Measurements from ENCODE around the gene HTR7. TPM values are rescaled to one million over a fixed set of nuclear protein-coding genes. Genes with fewer than 3 reads are reported as not detected.

The HTR7 gene
- total RNA-seq, 2 donors from 2014 or later = 0.70 to 7.3 TPM

DNA sequence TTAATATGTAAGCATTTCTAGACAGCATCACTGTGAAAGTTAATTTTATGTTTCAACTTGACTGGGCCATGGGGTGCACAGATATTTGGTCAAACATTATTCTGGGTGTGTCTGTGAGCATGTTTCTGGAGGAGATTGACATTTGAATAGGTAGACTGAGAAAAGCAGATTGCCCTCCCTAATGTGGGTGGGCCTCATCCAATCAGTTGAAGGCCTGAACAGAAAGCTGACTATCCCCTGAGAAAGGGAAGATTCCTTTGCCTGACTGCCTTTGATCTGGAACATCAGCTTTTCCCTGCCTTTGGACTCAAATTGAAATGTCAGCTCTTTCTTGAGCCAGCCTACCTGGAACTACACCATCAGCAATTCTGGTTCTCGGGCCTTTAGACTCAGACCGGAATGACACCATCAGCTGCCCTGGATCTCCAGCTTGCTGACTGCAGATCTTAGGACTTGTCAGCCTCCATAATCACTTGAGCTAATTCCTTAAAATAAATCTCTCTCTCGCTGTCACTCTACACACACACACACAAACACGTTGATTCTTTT, 8.3 kb upstream of the HTR7 start:
- Histone ChIP-seq H3K9me3 (ENCODE audit: control insufficient read depth, low read length) (peaks cover 15% of the 10 kb centered on the region), H3K27me3 (ENCODE audit: control insufficient read depth, insufficient read depth, low read length, poor library complexity, severe bottlenecking) (no peaks in the 10 kb centered on the region), H3K9ac (ENCODE audit: extremely low read depth, low read length, poor library complexity, severe bottlenecking) (no peak overlapping the region), H3K36me3 (ENCODE audit: control insufficient read depth, insufficient read depth, low read length) (no peaks in the 10 kb centered on the region), H3K27ac (ENCODE audit: low read depth, low read length) (no peak overlapping the region), H3K4me3 (ENCODE audit: low read length) (no peak overlapping the region), H3K4me1 (ENCODE audit: control insufficient read depth, insufficient read depth, low read length) (no peaks in the 10 kb centered on the region)
- DNase-seq = no peak
- no peak overlapping the region for H3K27ac Mint-ChIP-seq
- H3K9me3 Mint-ChIP-seq = peaks cover 11% of the 10 kb centered on the region
- H3K27me3 Mint-ChIP-seq (ENCODE audit: insufficient read depth) = peaks cover 67% of the 10 kb centered on the region
- TF ChIP-seq, protein P1, sequence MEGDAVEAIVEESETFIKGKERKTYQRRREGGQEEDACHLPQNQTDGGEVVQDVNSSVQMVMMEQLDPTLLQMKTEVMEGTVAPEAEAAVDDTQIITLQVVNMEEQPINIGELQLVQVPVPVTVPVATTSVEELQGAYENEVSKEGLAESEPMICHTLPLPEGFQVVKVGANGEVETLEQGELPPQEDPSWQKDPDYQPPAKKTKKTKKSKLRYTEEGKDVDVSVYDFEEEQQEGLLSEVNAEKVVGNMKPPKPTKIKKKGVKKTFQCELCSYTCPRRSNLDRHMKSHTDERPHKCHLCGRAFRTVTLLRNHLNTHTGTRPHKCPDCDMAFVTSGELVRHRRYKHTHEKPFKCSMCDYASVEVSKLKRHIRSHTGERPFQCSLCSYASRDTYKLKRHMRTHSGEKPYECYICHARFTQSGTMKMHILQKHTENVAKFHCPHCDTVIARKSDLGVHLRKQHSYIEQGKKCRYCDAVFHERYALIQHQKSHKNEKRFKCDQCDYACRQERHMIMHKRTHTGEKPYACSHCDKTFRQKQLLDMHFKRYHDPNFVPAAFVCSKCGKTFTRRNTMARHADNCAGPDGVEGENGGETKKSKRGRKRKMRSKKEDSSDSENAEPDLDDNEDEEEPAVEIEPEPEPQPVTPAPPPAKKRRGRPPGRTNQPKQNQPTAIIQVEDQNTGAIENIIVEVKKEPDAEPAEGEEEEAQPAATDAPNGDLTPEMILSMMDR (conservative IDR thresholded peaks at IDR 0.05) = no peak
- WGBS, 2 experiments (ENCODE audit: insufficient coverage in 1 of 2, insufficient read length in 1 of 2) = 91 to 93% methylated on average over 4 of the region's 4 CpGs
- no peaks in the 10 kb centered on the region for H3K36me3 Mint-ChIP-seq (ENCODE audit: low read depth)
- no peak overlapping the region for H3K4me3 Mint-ChIP-seq
- no peaks in the 10 kb centered on the region for H3K4me1 Mint-ChIP-seq

DNA sequence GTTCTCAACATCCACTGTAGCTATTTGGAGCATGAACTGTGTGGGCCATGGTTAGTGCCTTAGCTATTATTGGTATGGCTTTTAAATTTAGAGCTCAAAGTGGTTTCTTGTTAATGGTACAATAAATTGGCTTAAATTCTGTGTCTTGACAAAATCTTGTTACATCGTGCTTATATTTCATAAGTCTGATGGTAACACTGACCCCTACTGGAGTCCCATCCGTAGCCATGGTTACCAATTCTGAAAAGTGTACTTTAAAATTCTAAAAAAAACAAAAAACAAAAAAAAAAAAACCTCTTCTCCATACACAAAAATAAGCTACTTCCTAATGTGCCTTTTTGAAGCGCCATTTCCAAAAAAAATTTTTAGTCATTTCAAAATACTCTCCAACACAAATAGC, 7.6 kb upstream of the HTR7 start:
- H3K4me1 ChIP-seq (ENCODE audit: control insufficient read depth, insufficient read depth, low read length) = no peaks in the 10 kb centered on the region
- H3K9ac ChIP-seq (ENCODE audit: extremely low read depth, low read length, poor library complexity, severe bottlenecking) = no peak overlapping the region
- Mint-ChIP-seq H3K36me3 (ENCODE audit: low read depth) (no peaks in the 10 kb centered on the region), H3K27ac (no peak overlapping the region), H3K27me3 (ENCODE audit: insufficient read depth) (peaks cover 73% of the 10 kb centered on the region), H3K4me1 (no peaks in the 10 kb centered on the region), H3K4me3 (no peak overlapping the region), H3K9me3 (peaks cover 10% of the 10 kb centered on the region)
- 75 to 85% methylated on average over 3 of the region's 3 CpGs for WGBS, 2 experiments (ENCODE audit: insufficient coverage in 1 of 2, insufficient read length in 1 of 2)
- peaks cover 15% of the 10 kb centered on the region for H3K9me3 ChIP-seq (ENCODE audit: control insufficient read depth, low read length)
- no peaks in the 10 kb centered on the region for H3K27me3 ChIP-seq (ENCODE audit: control insufficient read depth, insufficient read depth, low read length, poor library complexity, severe bottlenecking)
- no peaks in the 10 kb centered on the region for H3K36me3 ChIP-seq (ENCODE audit: control insufficient read depth, insufficient read depth, low read length)
- H3K4me3 ChIP-seq (ENCODE audit: low read length) = no peak overlapping the region
- no peak overlapping the region for H3K27ac ChIP-seq (ENCODE audit: low read depth, low read length)
- TF ChIP-seq, protein P1 (conservative IDR thresholded peaks at IDR 0.05) = peak; percentile 36
- DNase-seq = no peak

DNA sequence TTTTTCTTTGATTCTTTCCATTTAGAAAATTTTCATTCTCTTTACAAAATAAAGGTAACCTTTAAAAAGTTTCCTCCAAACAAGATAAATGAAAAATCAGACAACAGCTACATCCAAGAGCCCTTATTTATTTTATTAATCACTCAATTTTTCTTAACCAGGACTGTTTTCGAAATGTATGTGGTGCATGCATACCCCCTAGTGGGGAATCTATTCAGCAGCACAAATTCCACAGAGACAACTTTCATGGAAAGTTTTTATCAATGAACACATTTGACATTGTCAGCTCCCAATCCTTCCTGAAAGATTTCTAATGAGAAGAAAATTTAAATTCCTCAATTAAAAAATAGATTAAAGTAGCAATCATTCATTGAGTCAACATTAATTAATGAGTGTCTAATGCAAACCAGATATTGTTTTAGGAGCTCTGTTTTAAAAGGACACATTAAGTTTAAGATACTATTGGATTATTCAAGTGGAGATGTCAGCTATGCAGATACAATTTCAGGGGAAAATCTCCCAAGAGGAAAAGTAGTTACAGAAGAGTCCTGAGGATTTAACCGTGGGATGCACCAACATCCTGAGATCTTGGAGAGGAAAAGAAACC, 5.2 kb upstream of the HTR7 start:
- TF ChIP-seq, protein P1 (conservative IDR thresholded peaks at IDR 0.05) = peak; percentile 80
- H3K27me3 Mint-ChIP-seq (ENCODE audit: insufficient read depth) = peaks cover 81% of the 10 kb centered on the region
- no peak overlapping the region for H3K27ac Mint-ChIP-seq
- Histone ChIP-seq H3K9me3 (ENCODE audit: control insufficient read depth, low read length) (no peaks in the 10 kb centered on the region), H3K4me1 (ENCODE audit: control insufficient read depth, insufficient read depth, low read length) (no peaks in the 10 kb centered on the region), H3K27ac (ENCODE audit: low read depth, low read length) (no peak overlapping the region), H3K9ac (ENCODE audit: extremely low read depth, low read length, poor library complexity, severe bottlenecking) (no peak overlapping the region), H3K27me3 (ENCODE audit: control insufficient read depth, insufficient read depth, low read length, poor library complexity, severe bottlenecking) (peaks cover 16% of the 10 kb centered on the region), H3K4me3 (ENCODE audit: low read length) (no peak overlapping the region), H3K36me3 (ENCODE audit: control insufficient read depth, insufficient read depth, low read length) (no peaks in the 10 kb centered on the region)
- 59 to 78% methylated on average over 2 of the region's 2 CpGs for WGBS, 2 experiments (ENCODE audit: insufficient coverage in 1 of 2, insufficient read length in 1 of 2)
- H3K4me3 Mint-ChIP-seq = no peak overlapping the region
- no peaks in the 10 kb centered on the region for H3K9me3 Mint-ChIP-seq
- H3K36me3 Mint-ChIP-seq (ENCODE audit: low read depth) = no peaks in the 10 kb centered on the region
- H3K4me1 Mint-ChIP-seq = no peaks in the 10 kb centered on the region
- no peak for DNase-seq

Measured in endodermal cell (in vitro differentiated cells).